GM12874 (cell line): ENCODE data around the gene SIGLEC1.

Experiments used
- TF ChIP-seq, protein P1 (sequence below): IDR thresholded peaks from 2 replicates; pipeline ENCODE4 v1.5.1; 2011; ENCODE audit warnings: low read depth, mild to moderate bottlenecking, control low read depth, low read length, moderate library complexity; ENCODE audit not compliant: insufficient read depth

The SIGLEC1 gene

DNA sequence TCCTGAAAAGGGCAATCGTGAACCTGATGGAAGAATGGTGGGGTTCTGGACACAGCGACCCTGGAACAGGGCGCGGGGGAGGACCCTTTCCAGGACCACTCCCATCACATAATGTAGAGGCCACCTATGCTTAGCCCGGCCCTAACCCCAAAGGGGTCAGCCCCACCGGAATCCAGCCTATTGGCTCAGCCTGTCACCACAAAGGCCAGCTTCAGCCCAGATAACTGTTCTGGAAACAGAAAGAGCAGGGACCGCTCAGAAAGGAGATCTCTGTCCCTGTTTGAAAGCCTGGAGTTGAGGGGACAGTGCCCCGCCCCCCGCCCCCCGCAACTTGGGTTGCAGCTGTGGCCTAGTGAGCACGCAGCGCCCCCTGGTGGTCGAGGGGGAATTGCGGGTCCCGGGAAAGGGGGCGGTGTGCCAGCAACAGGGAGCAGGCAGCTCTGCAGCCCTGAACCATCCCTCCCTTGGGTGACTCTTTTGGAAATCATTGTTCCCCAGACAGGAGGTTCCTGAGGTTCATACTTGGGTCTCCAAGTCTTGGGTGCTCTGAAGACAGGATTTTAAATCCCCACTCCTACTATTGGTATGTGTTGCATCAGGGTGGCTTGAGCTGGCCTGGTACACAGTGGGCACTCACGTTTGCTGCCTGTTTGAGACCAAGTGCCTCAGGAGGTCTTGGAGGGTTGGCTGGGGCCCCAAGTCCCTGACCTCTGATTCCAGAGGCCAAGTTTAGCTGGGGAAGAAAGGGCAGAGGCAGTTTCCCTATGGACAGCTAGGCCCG, 1.5 kb downstream of the SIGLEC1 start:
- TF ChIP-seq, protein P1, sequence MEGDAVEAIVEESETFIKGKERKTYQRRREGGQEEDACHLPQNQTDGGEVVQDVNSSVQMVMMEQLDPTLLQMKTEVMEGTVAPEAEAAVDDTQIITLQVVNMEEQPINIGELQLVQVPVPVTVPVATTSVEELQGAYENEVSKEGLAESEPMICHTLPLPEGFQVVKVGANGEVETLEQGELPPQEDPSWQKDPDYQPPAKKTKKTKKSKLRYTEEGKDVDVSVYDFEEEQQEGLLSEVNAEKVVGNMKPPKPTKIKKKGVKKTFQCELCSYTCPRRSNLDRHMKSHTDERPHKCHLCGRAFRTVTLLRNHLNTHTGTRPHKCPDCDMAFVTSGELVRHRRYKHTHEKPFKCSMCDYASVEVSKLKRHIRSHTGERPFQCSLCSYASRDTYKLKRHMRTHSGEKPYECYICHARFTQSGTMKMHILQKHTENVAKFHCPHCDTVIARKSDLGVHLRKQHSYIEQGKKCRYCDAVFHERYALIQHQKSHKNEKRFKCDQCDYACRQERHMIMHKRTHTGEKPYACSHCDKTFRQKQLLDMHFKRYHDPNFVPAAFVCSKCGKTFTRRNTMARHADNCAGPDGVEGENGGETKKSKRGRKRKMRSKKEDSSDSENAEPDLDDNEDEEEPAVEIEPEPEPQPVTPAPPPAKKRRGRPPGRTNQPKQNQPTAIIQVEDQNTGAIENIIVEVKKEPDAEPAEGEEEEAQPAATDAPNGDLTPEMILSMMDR: peak; percentile 94

DNA sequence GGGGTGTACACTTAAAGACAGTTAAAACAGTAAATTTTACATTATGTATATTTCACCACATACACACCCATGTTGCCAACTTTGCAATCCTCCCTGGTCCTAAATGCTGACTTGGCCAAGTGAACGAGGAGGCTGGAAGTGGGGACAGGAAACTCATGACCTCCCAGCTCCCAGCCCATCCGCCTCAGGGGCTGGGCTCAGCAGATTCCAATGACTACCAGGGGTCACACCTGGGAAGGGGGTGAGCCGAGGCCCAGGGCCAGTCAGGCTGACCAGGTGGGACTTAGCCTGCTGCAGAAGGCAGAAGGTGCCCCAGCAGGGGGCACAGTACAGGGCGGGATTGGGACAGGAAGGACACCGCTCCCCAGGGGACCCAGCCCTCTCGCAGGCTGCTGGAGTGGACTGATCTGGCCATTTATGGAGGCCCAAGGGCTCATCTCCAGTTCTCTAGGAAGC, 2.4 kb downstream of the SIGLEC1 start:
- TF ChIP-seq, protein P1: no peak

DNA sequence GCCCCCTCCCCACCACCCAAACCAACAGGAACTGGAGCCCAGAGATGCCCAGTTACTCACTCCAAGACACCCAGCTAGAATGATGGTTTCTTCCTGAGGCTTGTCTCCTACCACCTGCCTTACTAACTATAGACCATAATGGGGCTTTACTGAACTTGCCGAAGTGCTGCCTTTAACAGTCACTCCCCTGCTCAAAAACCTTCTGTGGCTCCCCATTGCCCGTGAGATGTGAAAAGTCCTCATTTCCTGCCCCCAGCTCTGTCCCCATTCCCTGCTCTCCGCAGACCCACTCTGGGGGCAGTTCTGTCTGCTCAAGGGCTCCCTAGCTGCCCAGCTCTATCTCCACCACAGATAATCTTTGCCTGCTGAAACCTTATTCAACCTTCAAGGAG, 4.9 kb downstream of the SIGLEC1 start:
- TF ChIP-seq, protein P1: no peak

DNA sequence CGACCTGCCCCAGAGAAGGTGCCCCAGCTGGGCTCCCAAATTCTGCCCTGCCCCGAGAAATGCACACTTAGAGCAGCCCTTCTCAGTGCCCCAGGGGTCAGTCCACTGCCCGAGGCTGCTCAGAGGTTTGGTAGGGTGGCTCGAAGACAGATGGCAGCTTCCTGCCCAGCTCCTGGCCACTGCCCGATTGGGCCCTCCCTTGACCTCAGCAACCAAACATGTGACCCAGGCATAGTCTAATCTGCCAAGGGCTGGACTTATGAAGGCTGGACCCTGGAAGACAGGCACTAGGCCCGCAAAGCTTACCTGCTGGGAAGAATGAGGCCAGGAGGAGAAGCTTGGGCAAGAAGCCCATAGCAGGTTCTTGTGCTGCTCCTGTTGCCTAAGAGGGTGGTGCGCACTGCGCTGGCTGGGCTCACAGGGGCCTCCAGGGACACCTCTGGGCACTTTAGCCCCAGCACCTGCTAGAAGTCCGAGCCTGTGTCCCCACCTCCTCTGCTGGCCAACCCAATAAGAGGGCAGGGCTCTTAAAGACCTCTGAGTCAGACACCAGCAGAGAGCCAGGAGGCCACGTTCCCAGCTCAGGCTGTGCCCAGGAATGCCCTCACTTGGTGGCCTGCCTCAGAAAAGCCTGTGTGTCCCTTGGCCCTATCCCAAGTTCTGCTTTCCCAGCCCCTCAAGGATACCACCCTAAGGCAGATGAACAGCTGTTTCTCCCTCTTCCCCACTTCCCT, 5.5 kb downstream of the SIGLEC1 start:
- TF ChIP-seq, protein P1: no peak

DNA sequence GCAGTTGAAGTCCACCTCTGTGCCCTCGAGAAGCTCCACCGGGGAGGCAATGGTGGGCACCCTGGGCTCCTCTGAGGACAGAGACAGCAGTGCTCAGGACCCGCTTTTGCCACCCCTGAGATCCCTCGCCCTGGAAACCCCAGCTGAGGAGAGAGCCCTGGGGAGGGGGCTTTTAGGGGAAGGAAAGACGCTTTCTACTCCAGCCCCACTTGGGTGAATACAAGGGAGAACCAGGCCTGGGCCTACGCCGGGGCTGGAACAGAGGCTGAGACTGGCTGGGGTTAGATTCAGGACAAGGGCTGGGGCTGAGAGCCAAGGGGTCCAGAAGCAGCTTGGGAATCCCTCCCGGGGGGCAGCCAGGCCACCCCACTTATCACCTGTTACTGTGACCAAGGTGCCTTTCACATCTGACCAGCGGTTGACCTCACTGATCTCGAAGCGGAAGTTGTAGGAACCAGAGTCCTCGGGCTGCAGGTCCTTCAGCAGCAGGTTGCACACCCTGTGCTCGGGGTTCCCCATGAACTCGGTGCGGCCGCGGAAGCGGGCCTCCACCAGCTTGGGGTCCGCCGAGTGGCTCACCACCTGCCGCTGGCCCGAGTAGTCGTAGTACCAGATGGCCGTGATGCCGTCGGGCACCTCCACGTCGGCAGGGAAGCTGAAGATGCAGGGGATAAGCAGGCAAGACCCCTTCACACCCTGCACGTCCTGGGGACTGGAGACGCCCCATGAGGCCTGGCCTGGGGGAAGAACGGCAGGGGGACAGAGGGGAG, 6.2 kb downstream of the SIGLEC1 start:
- TF ChIP-seq, protein P1: no peak

DNA sequence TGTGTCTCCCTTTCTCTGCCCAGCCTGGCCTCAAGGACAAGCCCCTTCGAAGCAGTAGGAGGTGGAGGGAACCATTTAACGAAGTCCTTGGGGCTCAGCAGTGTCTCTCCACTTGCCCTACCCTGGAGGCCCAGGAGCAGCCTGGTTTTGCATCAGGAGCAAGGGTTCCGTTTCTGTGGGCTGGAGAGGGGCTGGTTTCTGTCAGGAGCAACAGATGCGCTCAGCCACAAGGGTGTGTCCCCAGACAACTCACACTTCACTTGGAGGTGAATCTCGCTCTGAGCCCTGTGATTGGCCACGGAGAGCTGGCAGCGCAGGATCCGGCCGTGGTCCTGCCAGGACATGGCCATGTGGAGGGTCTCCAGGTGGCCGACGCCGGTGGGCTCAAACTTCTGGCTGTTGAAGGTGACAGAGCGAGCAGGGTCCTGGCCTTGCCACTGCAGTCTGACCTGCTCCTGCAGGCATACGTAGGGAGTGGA, 6.9 kb downstream of the SIGLEC1 start:
- TF ChIP-seq, protein P1: no peak

DNA sequence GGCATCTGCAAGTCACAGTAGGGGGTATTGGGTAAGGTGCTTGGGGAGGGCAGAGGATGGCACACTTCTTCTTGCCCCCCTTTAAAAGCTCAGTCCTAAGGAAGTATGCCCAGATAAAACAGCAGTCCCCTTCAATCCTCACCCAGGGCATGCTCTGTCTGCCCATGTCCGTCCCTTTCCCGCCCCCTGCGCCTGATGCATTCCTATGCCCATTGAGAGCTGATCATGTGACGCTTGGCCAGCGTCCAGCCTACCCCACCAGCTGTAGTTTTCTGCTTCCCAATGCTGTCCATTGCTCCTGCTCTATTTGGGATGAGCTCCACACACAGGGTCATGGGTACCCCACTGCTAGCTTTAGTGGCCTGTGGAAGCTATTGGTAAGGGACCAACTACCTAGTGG, 8.3 kb downstream of the SIGLEC1 start:
- TF ChIP-seq, protein P1: no peak
